H9 (cell line): ENCODE measurements around the gene PRPH2. TPM values are rescaled to one million over a fixed set of nuclear protein-coding genes. Genes with fewer than 3 reads are reported as not detected.
A peak's percentile ranks its signal among the peaks of the same experiment; 100 is the strongest.

Experiments
- DNase-seq: peaks from one replicate; pipeline ENCODE4 v3.0.0-alpha.2; 2017
- H2AFZ ChIP-seq: one replicate; pipeline ENCODE4 v1.6.1; 2013; ENCODE audit warnings: mild to moderate bottlenecking, low read length, control low read depth, moderate library complexity
- H2AK5ac ChIP-seq: 2 replicates; pipeline ENCODE4 v1.6.1; 2013; ENCODE audit warnings: low read length, control low read depth, mixed read lengths; ENCODE audit not compliant: insufficient read length
- H2BK120ac ChIP-seq: one replicate; pipeline ENCODE4 v1.6.1; 2013; ENCODE audit warnings: low read depth, mild to moderate bottlenecking, low read length, control low read depth, inconsistent platforms; ENCODE audit not compliant: poor library complexity, severe bottlenecking
- H2BK12ac ChIP-seq: 2 replicates; pipeline ENCODE4 v1.6.1; 2013; ENCODE audit warnings: low read length, control low read depth, mixed read lengths, low read depth; ENCODE audit not compliant: insufficient read length
- H2BK15ac ChIP-seq: 2 replicates; pipeline ENCODE4 v1.6.1; 2013; ENCODE audit warnings: low read depth, low read length, control low read depth
- H2BK20ac ChIP-seq: one replicate; pipeline ENCODE4 v1.6.1; 2013; ENCODE audit warnings: low read depth, mild to moderate bottlenecking, low read length, control low read depth, inconsistent platforms; ENCODE audit not compliant: poor library complexity, severe bottlenecking
- H2BK5ac ChIP-seq: 2 replicates; pipeline ENCODE4 v1.6.1; 2013; ENCODE audit warnings: low read length, control low read depth, mixed read lengths; ENCODE audit not compliant: insufficient read length
- H3K14ac ChIP-seq: 2 replicates; pipeline ENCODE4 v1.6.1; 2013; ENCODE audit warnings: low read length, control low read depth; ENCODE audit not compliant: insufficient read depth
- H3K18ac ChIP-seq: 2 replicates; pipeline ENCODE4 v1.6.1; 2013; ENCODE audit warnings: low read depth, mild to moderate bottlenecking, mixed read lengths, low read length, control low read depth; ENCODE audit not compliant: insufficient read length
- H3K23ac ChIP-seq: 2 replicates; pipeline ENCODE4 v1.6.1; 2013; ENCODE audit warnings: low read length, control low read depth, mixed read lengths, low read depth; ENCODE audit not compliant: insufficient read length
- H3K23me2 ChIP-seq: 2 replicates; pipeline ENCODE4 v1.6.1; 2013; ENCODE audit warnings: low read depth, mild to moderate bottlenecking, mixed read lengths, low read length, control low read depth; ENCODE audit not compliant: insufficient read length, poor library complexity, severe bottlenecking
- H3K27ac ChIP-seq: 2 replicates; pipeline ENCODE4 v1.5.1; 2013; ENCODE audit warnings: low read length, control low read depth, mixed read lengths, low read depth; ENCODE audit not compliant: insufficient read length
- H3K27me3 ChIP-seq: 2 replicates; pipeline ENCODE4 v1.6.1; 2013; ENCODE audit warnings: low read length, control low read depth, inconsistent platforms; ENCODE audit not compliant: insufficient read depth
- H3K4ac ChIP-seq: 2 replicates; pipeline ENCODE4 v1.6.1; 2013; ENCODE audit warnings: low read depth, mild to moderate bottlenecking, control low read depth, inconsistent platforms, low read length, moderate library complexity
- H3K4me1 ChIP-seq: 2 replicates; pipeline ENCODE4 v1.6.1; 2013; ENCODE audit warnings: low read length, control low read depth, inconsistent platforms; ENCODE audit not compliant: insufficient read depth
- H3K4me2 ChIP-seq: 2 replicates; pipeline ENCODE4 v1.6.1; 2013; ENCODE audit warnings: low read length, control low read depth, mixed read lengths; ENCODE audit not compliant: insufficient read length, insufficient read depth
- H3K56ac ChIP-seq: 2 replicates; pipeline ENCODE4 v1.6.1; 2013; ENCODE audit warnings: low read depth, mild to moderate bottlenecking, mixed read lengths, low read length, control low read depth; ENCODE audit not compliant: insufficient read length
- H3K79me1 ChIP-seq: 2 replicates; pipeline ENCODE4 v1.6.1; 2013; ENCODE audit warnings: low read depth, mild to moderate bottlenecking, moderate library complexity, low read length, control low read depth, inconsistent platforms; ENCODE audit not compliant: insufficient read depth, poor library complexity, severe bottlenecking
- H3K79me2 ChIP-seq: 2 replicates; pipeline ENCODE4 v1.6.1; 2013; ENCODE audit warnings: low read length, control low read depth, inconsistent platforms; ENCODE audit not compliant: insufficient read depth
- H3K9ac ChIP-seq: 2 replicates; pipeline ENCODE4 v1.6.1; 2013; ENCODE audit warnings: low read length, control low read depth, mixed read lengths; ENCODE audit not compliant: insufficient read length; ENCODE audit errors: extremely low read depth
- H3K9me3 ChIP-seq: one replicate; pipeline ENCODE4 v1.6.1; 2013; ENCODE audit warnings: low read depth, low read length, inconsistent platforms; ENCODE audit not compliant: control insufficient read depth
- H3T11ph ChIP-seq: one replicate; pipeline ENCODE4 v1.6.1; 2013; ENCODE audit warnings: mild to moderate bottlenecking, low read length, control low read depth, inconsistent platforms
- H4K20me1 ChIP-seq: one replicate; pipeline ENCODE4 v1.6.1; 2013; ENCODE audit not compliant: control insufficient read depth, insufficient read length, insufficient read depth
- H4K5ac ChIP-seq: 2 replicates; pipeline ENCODE4 v1.6.1; 2013; ENCODE audit warnings: low read depth, mild to moderate bottlenecking, mixed read lengths, low read length, control low read depth; ENCODE audit not compliant: insufficient read length
- H4K8ac ChIP-seq: replicated peaks from 2 replicates; pipeline ENCODE4 v1.6.1; 2013; ENCODE audit warnings: low read length, control low read depth, mixed read lengths, low read depth; ENCODE audit not compliant: insufficient read length
- H4K91ac ChIP-seq: 2 replicates; pipeline ENCODE4 v1.6.1; 2013; ENCODE audit warnings: low read depth, mild to moderate bottlenecking, moderate library complexity, mixed read lengths, low read length, control low read depth; ENCODE audit not compliant: insufficient read length
- H3K27ac Mint-ChIP-seq, 3 experiments: 2 replicates in 2 of 3; 3 replicates in 1 of 3; pipeline ENCODE4 v1.8.0; 2020 to 2021; ENCODE audit warnings: mixed read lengths in 3 of 3, mild to moderate bottlenecking in 1 of 3, moderate library complexity in 1 of 3
- H3K27me3 Mint-ChIP-seq: 2 replicates; pipeline ENCODE4 v1.8.0; 2021; ENCODE audit warnings: low read depth, mild to moderate bottlenecking, moderate library complexity, mixed read lengths
- H3K36me3 Mint-ChIP-seq, 3 experiments: 2 replicates in 2 of 3; 3 replicates in 1 of 3; pipeline ENCODE4 v1.8.0; 2020 to 2021; ENCODE audit warnings: low read depth in 3 of 3, mixed read lengths in 3 of 3; ENCODE audit not compliant: insufficient read depth in 1 of 3
- H3K4me1 Mint-ChIP-seq, 2 experiments: 2 replicates each; pipeline ENCODE4 v1.8.0; 2020; ENCODE audit warnings: mixed read lengths in 2 of 2
- H3K4me3 Mint-ChIP-seq, 2 experiments: 2 replicates in 1 of 2; 3 replicates in 1 of 2; pipeline ENCODE4 v1.8.0; 2020 to 2021; ENCODE audit warnings: mild to moderate bottlenecking in 2 of 2, mixed read lengths in 2 of 2, moderate library complexity in 1 of 2
- H3K9me3 Mint-ChIP-seq, 2 experiments: 2 replicates in 1 of 2; 3 replicates in 1 of 2; pipeline ENCODE4 v1.8.0; 2020; ENCODE audit warnings: mild to moderate bottlenecking in 2 of 2, mixed read lengths in 2 of 2, moderate library complexity in 1 of 2
- WGBS: extraction: QIAGEN DNeasy Blood & Tissue Kit; methylation state at CpG from one replicate; pipeline ENCODE4 v1.1.7; 2013; ENCODE audit warnings: missing lambda C conversion rate, low lambda C conversion rate, mixed read lengths; ENCODE audit not compliant: insufficient read length; ENCODE audit errors: extremely low coverage; 5-methylcytosine and 5-hydroxymethylcytosine counted together
- total RNA-seq: library from RNA; stranded (reverse); gene quantifications from 2 replicates; pipeline ENCODE4 v1.2.1, GENCODE V29; 2021
- TF ChIP-seq, protein P1 (sequence below): fragments of 200-600 bp; sonication (generic); conservative IDR thresholded peaks from 3 replicates; pipeline ENCODE4 v1.8.0; 2021; ENCODE audit warnings: antibody characterized with exemption, mild to moderate bottlenecking

The PRPH2 gene
- total RNA-seq, 1 experiment from 2014 or later, result 0.31 TPM

DNA sequence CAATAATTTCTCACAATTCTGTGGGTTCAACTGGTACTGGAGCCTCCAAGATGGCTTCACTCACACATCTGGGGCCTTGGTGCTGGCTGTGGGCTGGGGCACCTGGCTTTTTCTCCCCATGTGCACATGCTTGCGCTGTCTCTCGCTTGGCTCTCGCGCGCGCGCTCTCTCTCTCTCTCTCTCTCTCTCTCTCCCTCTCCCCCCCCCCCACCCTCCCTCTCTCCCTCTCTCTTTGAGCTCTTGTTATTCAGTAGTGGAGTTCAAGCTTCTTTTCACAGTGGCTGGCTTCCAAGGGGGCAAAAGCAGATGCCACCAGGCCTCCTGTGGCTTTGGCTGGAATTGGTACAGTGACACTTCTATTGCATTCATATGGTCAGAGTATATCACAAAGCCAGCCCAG is 34.3 kb upstream of the PRPH2 start:
- H3K9ac ChIP-seq, result no peak overlapping the region
- no peak overlapping the region for H3K23ac ChIP-seq

More for the DNA sequence above, 34.3 kb upstream of the PRPH2 start:
- Histone ChIP-seq H2AK5ac (no peak overlapping the region), H3K27me3 (no peaks in the 10 kb centered on the region), H3K14ac (peak overlapping the region; percentile 16; the same call in 1 of the 2 replicates), H2BK120ac (no peak overlapping the region), H2AFZ (no peak overlapping the region), H3K79me2 (no peaks in the 10 kb centered on the region), H2BK5ac (no peak overlapping the region), H4K8ac (no peak overlapping the region), H3K27ac (peak overlapping the region; percentile 7), H3K4me1 (peaks cover 9% of the 10 kb centered on the region; the same call in 1 of the 2 replicates), H3K4me2 (peak overlapping the region; percentile 50), H4K5ac (no peak overlapping the region), H3K56ac (no peak overlapping the region), H2BK12ac (no peak overlapping the region), H3K18ac (no peak overlapping the region), H3K4ac (no peak overlapping the region), H3K79me1 (no peaks in the 10 kb centered on the region), H3T11ph (no peak overlapping the region), H2BK20ac (no peak overlapping the region), H3K23me2 (no peaks in the 10 kb centered on the region), H3K9me3 (no peaks in the 10 kb centered on the region), H4K20me1 (no peaks in the 10 kb centered on the region), H2BK15ac (no peak overlapping the region), H4K91ac (no peak overlapping the region)
- Mint-ChIP-seq H3K27ac (peak overlapping the region; percentile 47 to 89 (median 53); a peak in 4 of 7 replicates), H3K4me1 (peaks cover 51 to 58% of the 10 kb centered on the region in 2 experiments), H3K4me3 (peak overlapping the region; percentile 8 to 16; a peak in 1 of 5 replicates), H3K9me3 (no peaks in the 10 kb centered on the region), H3K27me3 (0 out of 2 replicates have a peak, but pooled peaks cover 2% of the 10 kb centered on the region), H3K36me3 (peaks cover 4 to 18% (median 10%) of the 10 kb centered on the region in 3 experiments; a peak in 5 of 7 replicates)
- DNase-seq, result peak; percentile 73
- no CpG with 5 or more reads among the region's 7 CpGs for WGBS
- TF ChIP-seq, protein P1, sequence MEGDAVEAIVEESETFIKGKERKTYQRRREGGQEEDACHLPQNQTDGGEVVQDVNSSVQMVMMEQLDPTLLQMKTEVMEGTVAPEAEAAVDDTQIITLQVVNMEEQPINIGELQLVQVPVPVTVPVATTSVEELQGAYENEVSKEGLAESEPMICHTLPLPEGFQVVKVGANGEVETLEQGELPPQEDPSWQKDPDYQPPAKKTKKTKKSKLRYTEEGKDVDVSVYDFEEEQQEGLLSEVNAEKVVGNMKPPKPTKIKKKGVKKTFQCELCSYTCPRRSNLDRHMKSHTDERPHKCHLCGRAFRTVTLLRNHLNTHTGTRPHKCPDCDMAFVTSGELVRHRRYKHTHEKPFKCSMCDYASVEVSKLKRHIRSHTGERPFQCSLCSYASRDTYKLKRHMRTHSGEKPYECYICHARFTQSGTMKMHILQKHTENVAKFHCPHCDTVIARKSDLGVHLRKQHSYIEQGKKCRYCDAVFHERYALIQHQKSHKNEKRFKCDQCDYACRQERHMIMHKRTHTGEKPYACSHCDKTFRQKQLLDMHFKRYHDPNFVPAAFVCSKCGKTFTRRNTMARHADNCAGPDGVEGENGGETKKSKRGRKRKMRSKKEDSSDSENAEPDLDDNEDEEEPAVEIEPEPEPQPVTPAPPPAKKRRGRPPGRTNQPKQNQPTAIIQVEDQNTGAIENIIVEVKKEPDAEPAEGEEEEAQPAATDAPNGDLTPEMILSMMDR, result no peak
